ENCODE results near the gene ZNF821. TPM values are rescaled to one million over a fixed set of nuclear protein-coding genes. Genes with fewer than 3 reads are reported as not detected.

ZNF821 gene
- total RNA-seq, 6 experiments from 2014 or later, result 4.1 to 6.2 (median 4.7) TPM

DNA sequence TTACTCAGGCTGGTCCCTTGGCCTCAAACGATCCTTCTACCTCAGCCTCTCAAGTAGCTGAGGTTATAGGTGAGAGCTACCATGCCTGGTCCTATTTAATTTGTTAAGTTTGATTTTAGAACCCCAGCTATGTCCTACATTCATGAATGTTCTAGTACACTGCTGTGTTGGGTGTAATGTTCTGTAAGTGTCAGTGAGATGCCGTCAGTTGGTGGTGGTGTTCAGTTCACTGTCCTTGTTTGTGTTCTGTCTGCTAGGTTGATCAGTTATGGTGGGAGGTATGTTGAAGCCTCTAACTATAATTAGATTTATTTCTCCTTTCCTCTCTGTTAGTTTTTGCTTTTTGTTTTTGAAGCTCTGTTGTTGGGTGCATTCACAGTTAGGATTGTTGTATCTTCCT, 19.6 kb upstream of the ZNF821 start:
- TF ChIP-seq, protein P1, sequence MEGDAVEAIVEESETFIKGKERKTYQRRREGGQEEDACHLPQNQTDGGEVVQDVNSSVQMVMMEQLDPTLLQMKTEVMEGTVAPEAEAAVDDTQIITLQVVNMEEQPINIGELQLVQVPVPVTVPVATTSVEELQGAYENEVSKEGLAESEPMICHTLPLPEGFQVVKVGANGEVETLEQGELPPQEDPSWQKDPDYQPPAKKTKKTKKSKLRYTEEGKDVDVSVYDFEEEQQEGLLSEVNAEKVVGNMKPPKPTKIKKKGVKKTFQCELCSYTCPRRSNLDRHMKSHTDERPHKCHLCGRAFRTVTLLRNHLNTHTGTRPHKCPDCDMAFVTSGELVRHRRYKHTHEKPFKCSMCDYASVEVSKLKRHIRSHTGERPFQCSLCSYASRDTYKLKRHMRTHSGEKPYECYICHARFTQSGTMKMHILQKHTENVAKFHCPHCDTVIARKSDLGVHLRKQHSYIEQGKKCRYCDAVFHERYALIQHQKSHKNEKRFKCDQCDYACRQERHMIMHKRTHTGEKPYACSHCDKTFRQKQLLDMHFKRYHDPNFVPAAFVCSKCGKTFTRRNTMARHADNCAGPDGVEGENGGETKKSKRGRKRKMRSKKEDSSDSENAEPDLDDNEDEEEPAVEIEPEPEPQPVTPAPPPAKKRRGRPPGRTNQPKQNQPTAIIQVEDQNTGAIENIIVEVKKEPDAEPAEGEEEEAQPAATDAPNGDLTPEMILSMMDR (IDR thresholded peaks at IDR 0.05), result no peak

DNA sequence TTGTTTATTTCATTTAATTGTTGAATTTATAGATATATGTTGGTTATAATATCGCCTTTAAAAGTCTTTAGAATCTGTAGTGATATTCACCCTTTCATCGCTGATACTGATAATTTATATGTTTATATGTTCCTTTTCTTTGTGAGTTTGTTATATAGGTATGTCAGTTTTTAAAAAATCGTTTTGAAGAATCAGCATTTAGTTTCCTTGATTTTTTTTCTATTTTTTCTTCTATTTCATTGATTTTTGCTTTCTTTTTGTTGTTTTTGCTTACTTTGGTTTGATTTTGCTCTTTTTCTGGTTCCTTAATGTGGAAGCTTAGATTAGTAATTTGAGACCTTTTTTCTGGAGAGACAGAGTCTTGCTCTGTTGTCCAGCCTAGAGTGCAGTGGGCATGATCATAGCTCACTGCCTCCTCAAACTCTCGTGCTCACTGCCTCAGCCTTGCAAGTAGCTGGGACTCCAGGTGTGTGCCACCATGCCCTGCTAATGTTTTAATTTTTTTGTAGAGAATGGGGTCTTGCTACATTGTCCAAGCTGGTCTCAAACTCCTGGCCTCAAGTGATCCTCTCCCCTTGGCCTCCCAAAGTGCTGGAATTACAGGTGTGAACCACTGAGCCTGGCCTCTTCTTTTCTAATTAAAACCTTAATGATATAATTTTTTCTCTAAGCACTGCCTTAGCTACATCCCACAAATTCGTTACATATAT, 18.8 kb upstream of the ZNF821 start:
- DNase-seq, result no peak
- no peaks in the 10 kb centered on the region for H3K27me3 Mint-ChIP-seq (ENCODE audit: insufficient read depth)
- no peak overlapping the region for H3K27ac Mint-ChIP-seq
- H3K4me1 Mint-ChIP-seq (ENCODE audit: low read depth), result peaks cover 26% of the 10 kb centered on the region
- TF ChIP-seq, protein P1 (IDR thresholded peaks at IDR 0.05), result no peak
- H3K36me3 Mint-ChIP-seq (ENCODE audit: low read depth), result no peaks in the 10 kb centered on the region; the same call in 1 of the 2 replicates
- no peaks in the 10 kb centered on the region for H3K9me3 Mint-ChIP-seq
- H3K4me3 Mint-ChIP-seq, result no peak overlapping the region

More for the DNA sequence above, 19.6 kb upstream of the ZNF821 start:
- no peak overlapping the region for H3K4me3 Mint-ChIP-seq
- DNase-seq, result no peak
- no peak overlapping the region for H3K27ac Mint-ChIP-seq
- peaks cover 2% of the 10 kb centered on the region; the same call in 1 of the 2 replicates for H3K36me3 Mint-ChIP-seq (ENCODE audit: low read depth)
- no peaks in the 10 kb centered on the region for H3K9me3 Mint-ChIP-seq
- H3K27me3 Mint-ChIP-seq (ENCODE audit: insufficient read depth), result no peaks in the 10 kb centered on the region
- H3K4me1 Mint-ChIP-seq (ENCODE audit: low read depth), result peaks cover 26% of the 10 kb centered on the region

DNA sequence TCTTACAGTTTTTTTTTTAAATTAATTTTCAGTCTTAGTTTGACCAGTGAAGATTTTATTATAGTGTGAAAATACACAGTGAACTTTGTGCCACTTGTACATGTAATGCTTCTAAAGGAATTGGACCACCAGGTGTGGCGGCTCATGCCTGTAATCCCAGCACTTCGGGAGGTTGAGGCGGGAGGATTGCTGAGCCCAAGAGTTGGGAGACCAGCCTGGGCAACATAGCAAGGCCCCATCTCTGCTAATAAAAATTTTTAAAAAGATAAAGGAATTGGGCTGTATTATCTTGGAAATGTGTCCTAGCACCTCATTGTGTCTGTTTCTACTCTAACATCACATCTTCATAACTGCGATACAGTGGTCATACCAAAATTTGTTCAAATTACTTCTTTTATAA, 15.2 kb upstream of the ZNF821 start:
- Mint-ChIP-seq H3K4me3 (no peak overlapping the region), H3K9me3 (no peaks in the 10 kb centered on the region), H3K27ac (no peak overlapping the region), H3K36me3 (ENCODE audit: low read depth) (peaks cover 11% of the 10 kb centered on the region), H3K27me3 (ENCODE audit: insufficient read depth) (no peaks in the 10 kb centered on the region; the same call in none of the 2 replicates), H3K4me1 (ENCODE audit: low read depth) (peaks cover 39% of the 10 kb centered on the region)
- TF ChIP-seq, protein P1 (IDR thresholded peaks at IDR 0.05), result no peak
- no peak for DNase-seq

DNA sequence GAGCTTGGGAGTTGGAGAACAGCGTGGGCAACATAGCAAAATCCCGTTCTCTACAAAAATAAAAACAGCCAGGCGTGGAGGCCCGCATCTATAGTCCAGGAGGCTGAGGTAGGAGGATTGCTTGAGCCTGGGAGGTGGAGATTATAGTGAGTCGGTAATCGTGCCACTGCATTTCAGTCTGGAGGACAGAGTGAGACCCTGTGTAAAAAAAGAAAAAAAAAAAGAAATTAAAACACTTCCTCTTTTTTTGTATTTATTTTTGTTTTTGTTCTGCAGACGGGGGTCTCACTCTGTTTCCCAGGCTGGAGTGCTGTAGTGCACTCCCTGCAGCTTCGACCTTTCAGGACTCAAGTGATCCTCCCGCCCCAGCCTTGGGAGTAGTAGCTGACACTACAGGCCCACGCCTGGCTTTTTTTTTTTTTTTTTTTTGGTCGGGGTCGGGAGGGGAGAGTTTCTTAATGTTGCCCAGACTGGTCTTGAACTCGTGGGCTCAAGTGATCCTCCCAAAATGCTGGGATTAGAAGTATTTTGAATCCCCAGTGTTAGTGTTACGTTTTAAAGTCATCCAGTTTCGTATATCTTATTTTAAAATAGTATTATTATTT, 12.9 kb upstream of the ZNF821 start:
- no peaks in the 10 kb centered on the region for H3K9me3 Mint-ChIP-seq
- peak overlapping the region; percentile 98 for H3K27ac Mint-ChIP-seq

DNA sequence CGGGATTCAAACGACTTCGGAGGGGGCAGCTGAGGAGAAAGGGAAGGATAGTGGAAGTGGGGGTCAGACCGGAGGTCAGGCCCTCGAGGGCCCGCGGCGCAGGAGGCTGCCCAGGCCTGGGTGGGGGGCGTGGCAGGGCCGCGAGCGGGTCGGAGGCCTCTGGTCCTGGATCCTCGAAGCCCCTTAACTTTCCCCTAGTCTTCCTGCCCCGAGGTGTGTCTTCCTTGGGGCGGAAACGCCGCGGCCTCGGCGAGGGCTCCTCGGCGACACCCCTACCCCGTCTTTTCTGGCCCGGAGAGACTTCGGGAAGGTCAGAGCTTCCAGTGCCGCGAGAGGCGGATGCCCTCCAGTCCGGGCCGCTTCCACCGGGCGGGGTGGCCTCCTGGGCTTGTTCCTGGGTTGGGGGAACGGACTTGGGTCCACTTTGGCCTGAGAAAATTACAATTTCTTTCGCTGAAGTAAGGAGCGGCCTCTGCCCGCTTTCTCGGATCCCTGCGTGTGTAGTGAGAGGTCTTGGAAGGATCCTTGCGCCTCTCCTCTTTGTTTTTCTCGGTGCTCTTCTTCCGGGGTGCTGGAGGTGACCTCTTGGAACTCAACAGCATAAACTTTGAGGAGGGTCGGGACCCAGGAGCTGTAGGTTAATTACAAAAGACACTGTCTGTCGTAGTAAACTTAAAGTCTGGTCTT, 11.8 kb upstream of the ZNF821 start:
- Mint-ChIP-seq H3K27me3 (ENCODE audit: insufficient read depth) (no peaks in the 10 kb centered on the region; the same call in none of the 2 replicates), H3K4me3 (peak overlapping the region; percentile 98), H3K36me3 (ENCODE audit: low read depth) (peaks cover 11% of the 10 kb centered on the region), H3K9me3 (no peaks in the 10 kb centered on the region), H3K4me1 (ENCODE audit: low read depth) (peaks cover 26% of the 10 kb centered on the region), H3K27ac (peak overlapping the region; percentile 98)
- peak; percentile 26 for DNase-seq
- TF ChIP-seq, protein P1 (IDR thresholded peaks at IDR 0.05), result no peak

More for the DNA sequence above, 12.9 kb upstream of the ZNF821 start:
- Mint-ChIP-seq H3K4me1 (ENCODE audit: low read depth) (peaks cover 33% of the 10 kb centered on the region), H3K27me3 (ENCODE audit: insufficient read depth) (no peaks in the 10 kb centered on the region; the same call in none of the 2 replicates), H3K4me3 (peak overlapping the region; percentile 98), H3K36me3 (ENCODE audit: low read depth) (peaks cover 11% of the 10 kb centered on the region)
- no peak for DNase-seq
- TF ChIP-seq, protein P1 (IDR thresholded peaks at IDR 0.05), result no peak

All from HFFc6 (cell line).